Suppressor macrophage (primary cell): ENCODE results near the gene THAP4.

ENCODE experiments used
- DNase-seq, 4 experiments: peaks; one replicate each; pipeline ENCODE4 v3.0.0-alpha.2; 2020 to 2022
- total RNA-seq, 17 experiments: gene quantifications; one replicate each; lab custom pipeline; 2026; ENCODE audit warnings: mixed read lengths in 6 of 17, inconsistent platforms in 3 of 17; lab: John Stamatoyannopoulos, UW

The THAP4 gene, protein sequence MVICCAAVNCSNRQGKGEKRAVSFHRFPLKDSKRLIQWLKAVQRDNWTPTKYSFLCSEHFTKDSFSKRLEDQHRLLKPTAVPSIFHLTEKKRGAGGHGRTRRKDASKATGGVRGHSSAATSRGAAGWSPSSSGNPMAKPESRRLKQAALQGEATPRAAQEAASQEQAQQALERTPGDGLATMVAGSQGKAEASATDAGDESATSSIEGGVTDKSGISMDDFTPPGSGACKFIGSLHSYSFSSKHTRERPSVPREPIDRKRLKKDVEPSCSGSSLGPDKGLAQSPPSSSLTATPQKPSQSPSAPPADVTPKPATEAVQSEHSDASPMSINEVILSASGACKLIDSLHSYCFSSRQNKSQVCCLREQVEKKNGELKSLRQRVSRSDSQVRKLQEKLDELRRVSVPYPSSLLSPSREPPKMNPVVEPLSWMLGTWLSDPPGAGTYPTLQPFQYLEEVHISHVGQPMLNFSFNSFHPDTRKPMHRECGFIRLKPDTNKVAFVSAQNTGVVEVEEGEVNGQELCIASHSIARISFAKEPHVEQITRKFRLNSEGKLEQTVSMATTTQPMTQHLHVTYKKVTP
- total RNA-seq, result 11.4 to 44.2 (median 22.6) reads per million in 17 experiments

DNA sequence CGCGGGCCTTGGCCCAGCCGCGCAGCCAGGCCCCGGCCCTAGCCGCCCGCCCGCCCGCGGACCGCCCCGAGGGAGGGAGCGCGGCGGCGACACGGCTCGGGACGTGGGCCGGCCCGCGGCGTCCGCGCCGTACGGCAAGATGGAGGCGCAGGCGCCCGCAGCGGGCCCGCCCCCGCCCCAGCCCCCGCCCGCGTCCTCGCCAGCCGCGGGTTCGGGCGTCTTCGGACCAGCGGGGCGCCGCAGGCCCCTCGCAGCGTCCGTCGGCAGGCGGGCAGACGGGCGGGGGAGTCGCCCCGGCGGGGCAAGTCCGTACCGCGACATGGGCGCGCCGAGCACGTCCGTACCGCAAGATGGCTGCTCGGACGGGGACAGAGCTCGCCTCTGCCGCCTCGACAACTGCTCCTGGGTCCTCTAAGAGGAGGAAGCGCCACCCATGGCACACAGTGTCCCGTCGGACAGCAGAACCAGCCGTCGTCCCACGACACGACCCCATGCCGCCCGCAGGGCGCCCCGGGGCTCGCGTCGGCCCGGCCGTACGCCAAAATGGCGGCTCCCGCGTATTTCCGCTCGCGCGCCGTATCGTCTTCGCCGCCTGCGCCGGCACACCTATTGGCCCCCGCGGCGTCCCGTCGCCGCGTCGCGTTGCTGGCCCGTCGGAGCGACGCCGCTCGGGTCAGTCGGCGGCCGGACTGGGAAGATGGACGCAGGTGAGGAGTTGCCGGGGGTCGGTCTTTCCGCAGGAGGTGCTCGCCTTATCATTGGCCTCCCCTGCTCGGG, at the start of gene THAP4, which contains the start of gene ATG4B:
THAP4 (minus strand) TSS at position 141 of the 777 bp plus-strand sequence. CDS start 141 bp downstream, outside the sequence.
ATG4B (plus strand) TSS at position 676 of the 777 bp plus-strand sequence; CDS start at position 698, 22 bp downstream.
- peak; percentile 93 to 97 (median 95) for DNase-seq

DNA sequence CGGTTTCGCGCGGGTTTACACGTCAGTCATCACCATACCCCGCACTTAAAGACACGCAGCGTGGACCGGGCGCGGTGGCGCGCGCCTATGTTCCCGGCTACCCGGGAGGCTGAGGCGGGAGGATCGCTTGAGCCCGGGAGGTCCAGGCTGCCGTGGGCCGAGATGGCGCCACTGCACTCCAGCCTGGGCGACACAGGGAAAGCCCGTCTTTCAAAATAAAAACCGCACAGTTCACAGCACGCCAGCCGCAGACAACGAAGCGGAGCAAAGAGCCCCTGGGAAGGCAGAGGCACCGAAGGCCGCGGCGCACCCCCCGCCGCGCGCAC, 49.3 kb upstream of the THAP4 start:
- peak in 1 of 4 experiments; percentile 42 for DNase-seq

DNA sequence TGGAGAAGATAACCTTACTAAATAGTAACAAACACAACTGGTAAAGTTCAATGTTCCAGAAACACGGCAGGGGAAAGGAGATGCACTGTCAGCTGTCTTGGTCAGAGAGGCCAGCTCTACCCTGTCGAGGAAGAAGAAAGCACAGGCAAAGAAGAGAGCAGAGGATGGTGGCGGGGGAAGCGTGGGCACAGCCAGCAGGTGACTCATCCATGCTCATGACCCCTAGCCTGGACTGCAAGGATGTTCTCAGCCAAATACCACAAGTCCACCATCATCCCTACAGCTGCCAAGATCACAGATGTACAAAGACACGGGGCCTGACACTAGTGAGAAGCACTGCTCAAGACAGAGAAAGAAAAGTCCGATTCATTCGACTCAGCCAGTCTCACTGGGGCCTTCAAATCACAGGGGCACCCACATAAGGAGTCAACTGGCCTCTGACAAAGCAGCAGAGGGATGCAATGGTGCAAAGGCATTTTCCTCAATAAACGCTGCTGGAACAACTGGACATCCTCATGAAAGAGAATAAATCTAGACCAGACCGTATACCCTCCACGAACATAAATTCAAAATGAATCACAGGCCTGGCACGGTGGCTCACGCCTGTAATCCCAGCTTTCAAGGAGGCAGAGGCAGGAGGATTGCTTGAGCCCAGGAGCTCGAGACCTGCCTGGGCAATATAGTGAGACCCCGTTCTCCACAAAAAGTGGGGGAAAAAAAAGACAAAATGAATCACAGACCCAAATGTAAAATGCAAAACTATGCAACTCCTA, 44.1 kb upstream of the THAP4 start:
- DNase-seq, result peak; percentile 33 to 65 (median 54)

DNA sequence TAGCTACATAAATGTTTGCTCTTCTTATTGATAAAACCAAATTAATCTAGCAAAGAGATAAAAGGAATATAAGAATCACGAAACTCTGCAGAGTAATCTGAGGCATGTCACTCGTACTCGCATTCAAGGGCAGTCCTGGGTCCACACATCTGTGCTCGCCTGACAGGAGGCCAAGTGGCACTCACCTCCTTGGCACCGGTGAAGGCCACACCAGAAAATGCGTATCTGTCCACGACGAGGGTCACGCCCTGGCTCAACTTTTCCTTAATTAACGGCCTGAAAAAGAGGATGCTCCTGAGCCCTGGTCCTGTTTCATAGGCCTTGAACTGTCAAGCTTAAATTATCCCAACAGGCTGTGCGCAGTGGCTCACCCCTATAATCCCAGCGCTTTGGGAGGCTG, 43.1 kb upstream of the THAP4 start:
- DNase-seq, result no peak

DNA sequence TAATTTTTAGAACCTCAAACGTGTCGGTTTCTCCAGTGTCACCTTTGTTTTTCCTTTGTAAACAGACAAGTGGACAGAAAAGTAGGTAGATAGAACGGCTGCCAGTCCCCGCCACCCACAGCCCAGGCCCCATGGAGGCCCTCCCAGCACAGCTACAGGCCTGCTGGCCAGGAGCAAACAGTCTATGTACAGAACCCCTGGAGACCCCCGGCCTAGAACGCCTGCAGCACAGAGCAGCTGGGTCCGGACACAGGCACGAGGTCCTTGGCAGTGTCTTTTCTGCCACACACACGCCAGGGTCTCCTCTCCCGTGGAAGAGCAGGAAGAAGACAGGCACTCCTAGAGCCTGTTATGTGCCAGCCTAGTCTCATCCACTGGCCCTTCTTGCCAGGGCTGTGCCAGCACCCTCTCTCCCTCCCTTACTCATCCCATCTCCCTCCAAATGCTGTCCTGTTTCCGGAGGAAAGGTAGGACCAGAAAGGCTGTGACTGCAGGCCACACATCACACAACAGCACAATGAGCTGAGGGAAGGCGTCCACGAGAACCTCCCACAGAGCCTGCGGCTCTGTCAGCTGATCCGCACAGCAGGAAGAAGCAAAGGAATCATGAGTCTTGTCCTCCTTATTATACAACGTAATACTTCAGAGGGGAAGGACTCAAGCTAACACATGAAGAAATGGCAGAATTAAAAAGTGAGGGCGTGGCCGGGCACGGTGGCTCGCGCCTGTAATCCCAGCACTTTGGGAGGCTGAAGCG, 42.0 kb upstream of the THAP4 start:
- no peak for DNase-seq

DNA sequence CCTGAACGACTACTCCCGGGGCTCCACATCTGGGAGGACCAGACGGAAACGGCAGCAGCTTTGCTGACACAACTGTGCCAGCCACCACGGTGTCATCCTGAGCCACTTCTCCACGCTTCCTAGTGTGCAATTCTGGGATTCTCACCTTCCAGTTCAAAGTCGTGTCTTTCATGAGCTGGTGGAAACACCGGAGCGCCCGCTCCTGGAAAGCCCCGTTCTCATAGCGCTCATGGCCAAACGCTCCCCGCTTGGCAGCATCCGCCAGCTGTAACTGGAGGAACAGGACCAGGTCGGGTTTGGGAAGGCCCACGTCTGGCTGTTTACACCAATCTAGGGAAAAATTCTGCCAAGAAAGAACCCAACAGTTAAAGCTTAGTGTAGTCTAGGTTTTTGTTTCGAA, 41.3 kb upstream of the THAP4 start:
- DNase-seq, result no peak

DNA sequence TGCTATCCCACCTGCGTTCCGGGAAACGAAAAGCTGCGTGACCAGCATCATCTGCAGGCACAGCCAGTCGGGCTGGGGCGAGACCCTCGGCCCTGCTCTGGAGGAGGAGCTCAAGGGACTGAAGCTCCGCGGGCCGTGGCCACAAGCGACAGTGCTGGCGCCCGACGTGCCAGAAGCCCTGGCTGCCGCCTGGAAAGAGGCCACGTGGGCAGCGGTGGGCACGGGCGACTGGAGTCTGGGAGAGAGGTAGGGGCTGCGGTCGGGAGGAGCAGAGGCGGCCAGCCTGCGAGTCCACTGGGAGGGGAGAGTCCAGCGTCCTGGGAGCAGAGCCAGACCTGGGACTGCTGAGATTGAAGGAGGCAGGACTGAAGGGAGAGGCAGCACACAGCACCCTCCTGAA, 40.4 kb upstream of the THAP4 start:
- no peak for DNase-seq

DNA sequence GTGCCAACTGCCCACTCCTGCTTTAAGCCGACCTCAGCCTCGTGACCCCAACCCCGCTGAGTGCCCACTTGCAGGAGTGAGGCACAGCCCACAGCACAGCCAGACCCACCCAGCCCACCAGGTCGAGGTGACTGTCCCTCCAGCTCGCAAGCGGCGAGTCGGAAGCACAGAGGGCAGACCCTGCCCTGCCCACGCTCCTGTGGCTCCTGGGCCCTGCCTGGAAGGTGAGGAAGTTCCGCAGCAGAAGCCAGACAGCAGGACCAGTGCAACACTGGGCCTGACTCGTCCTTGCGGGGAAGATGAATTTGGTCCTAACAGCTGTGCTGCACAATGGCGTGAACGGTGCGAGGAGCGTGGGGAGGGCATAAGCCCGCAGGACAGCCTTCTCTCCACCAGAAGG, 39.7 kb upstream of the THAP4 start:
- no peak for DNase-seq

DNA sequence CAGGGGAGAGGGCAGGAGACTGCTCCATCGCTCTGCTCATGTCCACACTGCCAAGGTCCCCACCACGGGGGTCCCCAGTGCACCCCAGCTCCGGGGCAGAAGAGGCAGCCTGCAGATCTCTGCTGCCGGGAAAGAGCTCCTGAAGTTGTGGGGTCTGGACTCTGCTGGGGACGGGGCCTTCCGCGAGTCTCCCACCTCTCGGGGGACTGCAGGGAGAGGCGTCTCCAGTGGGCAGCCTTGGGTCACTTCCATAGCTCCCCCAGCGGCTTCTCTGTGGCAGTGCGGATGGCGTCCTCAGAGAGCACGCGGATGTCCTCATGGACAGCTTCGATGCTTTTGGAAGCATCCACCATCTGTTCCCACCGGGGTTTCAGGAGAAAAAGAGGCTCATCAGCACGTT, 38.9 kb upstream of the THAP4 start:
- no peak for DNase-seq

DNA sequence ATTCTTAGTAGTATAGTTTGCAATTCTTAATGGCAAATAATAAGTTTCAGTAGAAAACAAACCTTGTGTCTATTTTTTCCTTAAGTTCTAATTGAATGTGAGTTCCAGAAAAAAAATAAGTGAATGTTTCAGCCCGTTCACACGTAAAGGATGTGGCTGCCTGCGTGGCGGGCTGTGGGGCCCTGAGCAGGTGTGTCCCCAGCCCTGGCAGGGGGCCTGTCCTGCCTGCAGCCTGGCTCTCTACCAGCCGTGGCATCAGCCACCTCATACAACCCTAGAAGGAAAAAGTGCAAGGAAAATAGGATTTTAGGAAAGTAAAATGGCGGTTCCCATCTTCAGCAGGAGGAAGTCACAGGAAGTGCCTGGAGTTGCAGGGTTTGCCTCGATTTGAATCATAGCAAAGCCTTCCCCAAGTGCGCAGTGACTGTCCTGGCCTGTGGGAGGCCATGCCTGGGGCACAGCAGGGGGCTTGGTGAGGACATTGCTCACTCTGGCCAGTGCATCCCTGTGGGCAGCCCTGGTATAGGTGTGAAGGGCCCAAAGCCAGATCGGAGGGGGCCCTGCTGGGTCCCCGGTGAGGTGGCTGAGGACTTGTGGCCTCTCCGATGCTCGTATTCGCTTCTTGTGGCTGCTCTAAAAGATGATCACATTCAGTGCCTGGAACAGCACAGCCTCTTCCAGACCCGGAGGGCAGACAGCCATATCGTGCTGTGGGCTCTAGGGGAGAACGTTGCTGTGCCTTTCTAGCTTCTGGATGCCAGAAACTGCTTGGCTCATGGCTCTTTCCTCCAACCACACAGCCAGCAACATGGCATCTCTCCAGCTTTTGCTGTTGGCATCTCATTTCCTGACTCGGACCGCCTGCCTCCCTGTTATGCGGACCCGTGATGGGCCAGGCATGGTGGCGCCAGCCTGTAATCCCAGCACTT, 37.1 kb upstream of the THAP4 start:
- DNase-seq, result no peak

DNA sequence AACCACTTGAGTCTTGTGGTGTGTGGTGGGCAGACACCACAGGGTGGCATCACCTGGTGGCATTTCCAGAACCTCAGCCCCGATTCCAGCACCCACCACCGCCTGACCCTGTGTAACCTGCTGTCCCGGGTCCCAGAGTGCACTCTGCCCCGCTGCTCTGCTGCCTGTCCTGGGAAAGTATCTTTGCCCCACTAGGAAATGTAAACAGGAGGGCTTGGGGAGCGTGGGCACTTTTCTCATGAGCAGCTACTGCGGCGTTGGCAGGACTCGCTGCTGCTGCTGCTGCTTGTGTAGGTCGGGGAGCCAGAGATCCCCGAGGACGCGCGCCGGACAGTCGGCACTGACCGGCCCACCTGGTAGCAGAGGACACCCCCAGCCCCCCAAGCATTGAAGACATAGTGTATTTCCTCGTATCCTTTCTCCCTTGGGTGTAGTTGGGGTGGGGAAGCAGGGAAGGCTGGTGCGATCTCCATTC, 36.3 kb upstream of the THAP4 start:
- no peak for DNase-seq

DNA sequence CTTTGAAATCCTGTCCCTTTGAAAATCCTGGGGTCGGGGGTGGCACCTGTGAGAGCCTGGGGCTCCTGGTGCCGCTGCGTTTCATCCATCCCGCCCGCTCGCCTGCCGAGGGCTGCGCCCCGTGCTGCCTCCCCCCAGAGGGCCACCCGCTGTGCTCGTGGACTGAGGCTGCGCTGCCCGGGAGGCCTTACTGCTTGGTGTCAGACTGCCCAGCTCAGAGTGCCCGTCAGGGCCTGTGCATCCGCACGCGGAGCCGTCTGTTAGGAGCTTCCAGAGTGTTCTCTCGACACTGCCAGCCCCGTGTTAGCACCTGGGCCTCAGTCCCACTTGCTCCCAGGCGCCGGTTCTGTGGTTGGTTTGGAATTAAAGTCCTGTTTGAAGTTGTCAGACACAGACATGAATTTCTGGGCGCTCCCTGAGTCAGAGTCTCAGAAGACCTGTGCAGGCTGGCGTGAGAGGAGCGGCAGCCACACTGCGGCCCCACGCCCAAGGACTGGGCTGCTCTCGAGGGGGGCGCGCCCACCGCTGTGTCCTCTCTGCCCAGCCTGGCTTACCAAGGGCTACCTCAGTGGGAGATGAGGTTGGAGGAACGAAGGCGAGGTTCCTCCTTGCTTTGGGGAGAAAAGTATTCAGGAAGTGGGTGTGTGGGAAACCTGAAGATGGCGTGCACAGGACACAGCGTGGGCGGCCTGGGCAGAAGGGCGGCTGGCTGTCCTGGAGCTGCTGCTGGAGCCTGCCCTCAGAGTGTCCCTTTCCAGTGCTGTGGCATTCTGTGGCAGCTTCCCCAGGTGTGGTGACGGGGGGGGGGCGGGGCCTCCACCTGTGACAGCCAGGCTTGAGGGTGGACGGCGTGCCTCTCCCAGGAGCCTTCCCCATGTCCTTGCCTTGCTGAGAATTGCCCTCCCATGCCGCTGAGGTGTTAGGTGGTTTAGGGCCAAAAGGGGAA, 35.6 kb upstream of the THAP4 start:
- peak in 1 of 4 experiments; percentile 22 for DNase-seq

DNA sequence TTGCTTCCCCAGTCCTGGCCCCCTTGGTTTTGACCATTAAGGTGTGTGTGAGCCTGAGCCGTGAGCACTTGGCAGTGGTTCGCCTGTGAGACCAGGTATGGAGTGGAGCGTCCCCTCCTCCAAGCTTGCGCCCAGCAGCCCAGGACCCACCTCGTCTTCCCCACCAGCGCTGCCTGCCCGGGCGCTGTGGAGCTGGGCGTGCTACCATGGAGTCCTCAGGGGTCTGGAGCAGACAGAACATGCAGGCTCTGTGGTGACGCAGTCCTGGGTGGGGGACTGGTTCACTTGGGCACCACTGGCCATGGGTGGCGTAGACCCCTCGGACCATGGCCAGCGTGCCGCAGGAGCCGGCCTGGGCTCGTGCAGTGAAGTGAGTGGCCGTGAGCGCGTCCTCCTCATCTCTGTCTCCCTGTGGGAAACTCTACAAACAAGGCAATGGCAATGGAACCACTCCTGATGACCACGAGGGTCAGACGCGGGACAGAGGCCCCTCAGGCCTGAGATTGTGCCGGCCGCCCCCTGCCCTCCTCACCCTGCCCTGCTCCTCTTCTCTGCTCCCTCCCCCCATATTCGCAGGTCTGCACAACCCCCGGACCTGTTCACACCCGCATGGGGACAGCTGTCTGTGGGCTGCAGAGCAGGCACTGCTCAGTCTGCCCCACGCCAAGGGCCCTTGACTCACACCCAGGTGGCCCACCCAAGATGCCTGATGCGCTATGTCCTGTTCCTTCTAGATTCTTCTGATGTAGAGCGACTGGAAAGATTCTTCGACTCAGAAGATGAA, 34.7 kb upstream of the THAP4 start:
- no peak for DNase-seq

DNA sequence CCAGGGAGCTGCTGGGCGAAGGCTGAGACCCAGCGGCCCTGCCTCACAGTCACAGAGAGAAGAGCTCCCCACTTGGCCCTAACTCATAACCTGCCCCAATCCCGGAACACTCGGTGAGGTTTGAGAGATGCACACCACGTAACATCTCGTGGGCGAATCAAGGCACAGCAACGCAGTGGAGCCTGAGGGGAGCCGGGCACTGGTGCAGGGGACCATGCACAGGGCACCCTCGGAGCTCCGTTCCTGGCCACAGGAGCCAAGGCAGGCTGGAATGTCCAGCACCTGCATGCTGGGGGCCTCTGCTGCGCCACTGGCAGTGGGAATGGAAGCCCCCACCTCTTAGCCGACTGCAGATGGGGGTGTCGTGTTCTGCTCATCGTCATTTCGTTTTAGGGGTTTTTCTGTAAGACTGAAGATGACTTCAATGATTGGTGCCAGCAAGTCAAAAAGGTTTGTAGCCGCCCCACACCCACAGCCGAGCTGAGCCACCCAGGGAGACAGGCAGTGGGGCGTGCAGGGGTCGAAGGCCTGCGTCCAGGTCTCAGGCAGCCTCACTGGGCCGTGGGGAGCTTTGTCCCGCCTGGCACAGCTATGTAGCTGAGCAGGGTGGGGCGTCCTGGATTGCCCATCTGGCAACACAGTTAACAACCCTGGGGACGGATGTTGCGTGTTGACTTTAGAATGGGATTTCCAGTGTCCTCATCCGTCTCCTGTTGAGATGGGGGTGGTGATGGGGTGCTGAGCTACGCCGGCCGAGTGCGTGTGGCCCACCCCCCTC, 33.6 kb upstream of the THAP4 start:
- no peak for DNase-seq

DNA sequence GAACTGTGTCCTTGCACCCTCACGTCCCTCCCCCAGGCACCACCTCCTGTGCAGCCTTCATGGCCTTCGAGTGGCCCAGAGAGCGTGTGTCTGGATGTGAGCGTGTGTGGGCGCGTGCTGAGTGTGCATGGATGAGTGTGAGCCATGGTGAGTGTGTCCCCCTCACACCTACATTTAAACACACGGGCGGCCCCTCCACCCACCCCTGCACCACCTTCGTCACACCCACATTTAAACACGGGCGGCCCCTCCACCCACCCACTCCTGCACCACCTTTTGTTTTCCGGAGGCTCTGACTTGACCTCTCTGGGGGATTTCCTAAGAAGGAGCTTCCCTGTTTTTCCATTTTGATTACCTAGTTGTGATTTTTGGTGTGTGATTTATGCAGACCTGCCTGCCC, 31.9 kb upstream of the THAP4 start:
- DNase-seq, result no peak

DNA sequence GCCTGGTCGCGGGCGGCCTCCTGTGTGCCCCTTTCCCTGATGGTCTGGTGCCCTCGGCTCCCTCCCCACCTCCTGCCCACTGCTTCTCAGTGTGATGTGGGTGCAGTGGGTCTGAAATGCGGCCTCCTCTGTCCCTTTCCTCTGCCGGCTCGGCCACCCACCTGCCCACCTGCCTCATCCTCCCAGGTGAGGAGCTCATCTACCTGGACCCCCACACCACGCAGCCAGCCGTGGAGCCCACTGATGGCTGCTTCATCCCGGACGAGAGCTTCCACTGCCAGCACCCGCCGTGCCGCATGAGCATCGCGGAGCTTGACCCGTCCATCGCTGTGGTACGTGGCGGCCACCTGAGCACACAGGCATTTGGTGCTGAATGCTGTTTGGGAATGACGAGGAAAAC, 31.4 kb upstream of the THAP4 start:
- no peak for DNase-seq

DNA sequence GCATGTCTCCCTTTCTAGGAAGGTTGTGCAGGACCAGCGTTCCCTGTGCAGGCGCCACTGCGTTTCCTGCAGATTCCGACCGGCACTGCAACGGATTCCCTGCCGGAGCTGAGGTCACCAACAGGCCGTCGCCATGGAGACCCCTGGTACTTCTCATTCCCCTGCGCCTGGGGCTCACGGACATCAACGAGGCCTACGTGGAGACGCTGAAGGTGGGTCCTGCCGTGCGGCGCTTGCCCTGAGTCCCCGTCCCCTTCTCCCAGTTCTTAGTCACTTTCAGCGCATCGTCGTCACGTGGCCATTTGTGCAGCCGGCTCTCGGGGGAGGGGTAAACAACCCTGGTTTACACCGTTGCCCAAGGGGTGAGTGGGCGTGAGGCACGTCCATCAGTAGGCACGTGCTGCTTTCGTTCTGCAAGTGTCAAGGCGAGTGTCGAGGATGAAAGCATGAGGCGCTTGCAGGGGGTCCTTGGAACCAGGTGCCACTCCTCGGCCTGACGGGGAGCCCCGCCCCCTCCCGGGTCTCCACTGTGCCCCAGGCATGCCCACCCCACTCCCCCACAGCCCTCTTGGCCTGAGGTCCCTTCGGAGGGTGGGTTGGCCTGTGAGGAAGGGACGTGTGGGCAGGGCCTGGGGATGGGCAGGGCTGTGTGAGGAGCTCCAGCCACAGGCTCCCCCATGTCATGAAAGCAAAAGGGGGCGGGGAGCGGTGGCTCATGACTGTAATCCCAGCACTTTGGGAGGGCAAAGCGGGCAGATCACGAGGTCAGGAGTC, 29.9 kb upstream of the THAP4 start:
- no peak for DNase-seq
